GM19043 (cell line): ENCODE measurements around the gene BCL2.
"Not testable (repeated sequence)": the region's sequence is repeated elsewhere in the genome, so short reads cannot be mapped to it uniquely, and the experiment has no call there.

Experiments
- ATAC-seq: cut with Tn5 transposase; IDR thresholded peaks from one replicate; pipeline ENCODE4 v1.9.1; 2021; ENCODE audit warnings: low read depth; ENCODE audit not compliant: unreplicated experiment

The BCL2 gene

DNA sequence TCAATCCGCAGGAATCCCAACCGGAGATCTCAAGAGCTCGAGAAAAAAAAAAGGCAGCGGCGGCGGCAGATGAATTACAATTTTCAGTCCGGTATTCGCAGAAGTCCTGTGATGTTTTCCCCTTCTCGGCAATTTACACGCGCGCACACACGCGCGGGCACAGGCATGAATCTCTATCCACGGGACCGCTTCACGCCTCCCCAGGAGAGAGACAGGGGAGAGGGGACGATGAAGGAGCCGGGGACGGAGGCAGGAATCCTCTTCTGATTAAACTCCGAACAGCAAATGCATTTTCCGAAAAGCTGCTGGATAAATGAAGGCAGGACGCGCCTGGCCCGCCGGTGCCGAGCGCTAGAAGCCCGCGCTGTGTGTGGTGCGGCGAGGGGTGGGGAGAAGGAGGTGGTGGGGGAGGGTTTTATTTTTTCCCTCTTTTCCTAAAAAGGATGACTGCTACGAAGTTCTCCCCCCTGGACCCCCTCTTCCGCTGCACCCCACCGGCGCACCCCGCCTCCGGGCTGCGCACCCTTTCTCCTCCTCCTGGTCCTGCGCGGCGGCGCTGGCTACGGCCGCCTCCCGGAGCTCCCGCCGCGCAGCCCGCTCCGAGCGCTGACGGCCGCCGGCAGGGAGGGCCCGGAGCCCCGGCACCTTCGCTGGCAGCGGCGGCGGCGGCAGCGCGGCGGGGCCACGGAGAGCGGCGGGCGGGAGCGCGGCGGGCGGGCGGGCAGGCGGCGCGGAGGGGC, at the start of gene BCL2:
BCL2 (minus strand) TSS at position 387 of the 740 bp plus-strand sequence.
- ATAC-seq, result peak; percentile 2

- no peak for ATAC-seq
Measured at GRCh38 chr18:63368611-63369010, 49.0 kb upstream of the BCL2 start.

- peak; percentile 80 for ATAC-seq
Measured at GRCh38 chr18:63367053-63367953, 47.7 kb upstream of the BCL2 start, which contains the start of gene KDSR. KDSR (minus strand) TSS chr18:63367206; CDS start chr18:63367118, 88 bp downstream.

DNA sequence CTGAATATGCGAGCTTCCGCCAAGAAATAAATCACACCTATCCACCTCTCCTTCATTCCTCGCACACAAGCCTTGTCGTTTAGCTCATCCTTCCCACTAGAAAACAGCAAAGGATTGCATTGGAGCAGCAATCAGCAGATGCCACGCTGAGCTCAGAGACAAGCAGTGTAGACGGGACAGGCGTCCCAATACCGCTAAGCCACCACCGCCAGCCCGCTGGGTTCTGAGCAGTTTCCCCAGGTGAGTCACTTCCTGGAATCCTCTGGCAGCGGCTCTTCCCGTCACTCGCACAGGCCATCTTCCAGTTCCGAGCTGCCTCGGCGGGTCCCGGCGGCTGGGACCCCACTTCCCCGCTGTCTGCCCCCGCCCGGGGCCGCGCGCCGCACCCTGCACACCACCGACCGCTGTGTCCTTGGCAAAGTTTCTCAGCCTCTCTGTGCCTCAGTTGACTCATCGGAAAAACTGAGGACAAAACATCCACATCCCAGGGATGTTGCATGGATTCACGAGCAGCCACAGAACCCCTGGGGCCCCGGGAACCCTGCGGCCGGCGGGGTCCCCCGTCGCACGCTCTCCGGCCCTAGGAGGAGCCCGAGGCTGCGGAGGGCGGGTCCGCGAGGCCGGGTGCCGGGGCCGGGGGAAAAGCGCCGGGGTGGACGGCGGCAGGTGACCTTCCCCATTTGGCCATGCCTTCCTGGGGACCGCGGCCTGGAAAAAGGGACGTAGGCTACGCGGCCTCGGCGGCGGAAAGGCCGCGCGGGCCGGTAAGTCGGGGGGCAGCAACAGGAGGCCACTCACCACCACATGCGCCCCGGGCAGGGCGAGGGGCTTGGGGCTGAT, 46.9 kb upstream of the BCL2 start:
- ATAC-seq, result peak; percentile 28

DNA sequence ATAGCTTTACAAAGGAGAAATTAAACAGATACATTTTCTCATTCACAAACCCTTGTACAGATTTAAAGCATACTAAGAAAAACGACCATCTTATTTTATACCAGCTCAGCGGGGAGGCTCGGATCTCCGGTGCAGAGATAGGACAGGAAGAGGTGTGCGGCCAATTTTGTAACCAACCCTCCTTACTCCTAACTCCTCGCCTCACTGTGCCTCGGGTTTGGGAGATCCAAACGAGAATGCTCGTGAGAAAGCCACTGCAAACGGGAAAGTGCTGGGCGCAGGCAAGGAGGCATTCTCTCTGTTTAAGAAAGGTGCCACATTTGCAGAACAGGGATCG, 46.3 kb upstream of the BCL2 start:
- no peak for ATAC-seq

DNA sequence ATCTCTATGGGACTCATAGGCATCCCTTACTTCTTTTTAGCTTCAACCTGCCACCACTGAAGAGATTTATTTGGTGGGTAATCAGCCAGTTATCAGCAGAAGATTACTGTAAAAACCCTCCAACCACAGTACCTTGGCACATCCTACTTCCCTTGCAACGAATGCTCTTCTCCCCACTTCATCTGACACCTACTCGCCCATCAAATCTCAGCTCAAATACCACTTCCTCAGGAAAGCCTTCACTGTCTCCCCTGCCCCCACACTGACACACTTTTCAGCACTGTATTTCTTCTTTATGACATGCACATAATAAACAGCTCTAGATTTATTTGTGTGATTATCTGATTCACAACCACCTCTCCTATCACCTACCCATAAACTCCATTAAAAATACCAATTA, 44.4 kb upstream of the BCL2 start:
- no peak for ATAC-seq

GRCh38 chr18:63363420-63363819, 43.9 kb upstream of the BCL2 start:
- ATAC-seq, result not testable (repeated sequence)

GRCh38 chr18:63356272-63356896, 36.8 kb upstream of the BCL2 start:
- no peak for ATAC-seq

DNA sequence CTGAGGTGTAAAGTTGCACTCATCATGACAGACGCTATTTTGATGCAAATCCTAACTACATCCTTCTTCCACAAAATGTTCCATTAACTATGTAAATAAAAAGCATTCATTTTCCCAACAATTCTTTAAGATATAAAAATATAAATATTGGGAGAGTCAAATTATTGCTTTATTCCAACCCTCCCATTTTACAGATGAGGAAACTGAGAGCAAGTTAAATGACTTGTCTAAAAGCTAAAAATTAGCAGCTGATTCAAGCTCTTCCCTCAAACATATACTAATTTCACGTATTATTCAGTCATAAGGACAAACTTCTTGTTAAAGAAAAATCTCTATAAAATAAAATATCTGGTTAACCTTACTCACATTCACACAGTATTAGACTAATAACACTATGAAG, 30.7 kb upstream of the BCL2 start:
- no peak for ATAC-seq

DNA sequence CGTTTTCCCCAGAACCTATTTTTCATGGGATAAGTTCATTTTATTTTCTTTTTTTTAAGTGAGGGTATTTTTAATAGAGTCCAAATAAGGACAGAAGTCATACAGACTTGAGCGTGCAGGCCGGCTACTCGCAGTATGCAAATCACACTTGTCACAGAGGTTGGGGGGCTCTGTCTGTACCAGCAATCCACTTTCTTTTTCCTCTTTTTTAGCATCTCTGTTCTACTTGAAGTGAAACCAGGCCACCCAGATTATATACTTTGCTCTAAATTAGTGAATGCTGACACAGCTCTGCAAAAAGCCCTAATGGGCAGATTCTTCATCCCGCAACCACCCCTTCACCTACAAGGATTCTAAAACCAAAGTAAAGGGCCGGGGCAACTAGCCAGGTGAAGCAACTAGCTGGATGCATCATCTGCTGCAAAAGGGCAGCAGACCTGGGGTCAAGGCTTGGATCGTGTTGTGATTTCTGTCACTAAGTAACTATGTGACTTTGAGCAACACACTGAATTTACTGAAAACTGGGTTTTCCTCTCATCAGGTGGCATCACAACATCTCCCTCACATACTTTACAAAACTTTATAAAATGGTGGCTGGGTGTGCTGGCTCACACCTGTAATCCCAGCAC, 29.1 kb upstream of the BCL2 start:
- ATAC-seq, result no peak

DNA sequence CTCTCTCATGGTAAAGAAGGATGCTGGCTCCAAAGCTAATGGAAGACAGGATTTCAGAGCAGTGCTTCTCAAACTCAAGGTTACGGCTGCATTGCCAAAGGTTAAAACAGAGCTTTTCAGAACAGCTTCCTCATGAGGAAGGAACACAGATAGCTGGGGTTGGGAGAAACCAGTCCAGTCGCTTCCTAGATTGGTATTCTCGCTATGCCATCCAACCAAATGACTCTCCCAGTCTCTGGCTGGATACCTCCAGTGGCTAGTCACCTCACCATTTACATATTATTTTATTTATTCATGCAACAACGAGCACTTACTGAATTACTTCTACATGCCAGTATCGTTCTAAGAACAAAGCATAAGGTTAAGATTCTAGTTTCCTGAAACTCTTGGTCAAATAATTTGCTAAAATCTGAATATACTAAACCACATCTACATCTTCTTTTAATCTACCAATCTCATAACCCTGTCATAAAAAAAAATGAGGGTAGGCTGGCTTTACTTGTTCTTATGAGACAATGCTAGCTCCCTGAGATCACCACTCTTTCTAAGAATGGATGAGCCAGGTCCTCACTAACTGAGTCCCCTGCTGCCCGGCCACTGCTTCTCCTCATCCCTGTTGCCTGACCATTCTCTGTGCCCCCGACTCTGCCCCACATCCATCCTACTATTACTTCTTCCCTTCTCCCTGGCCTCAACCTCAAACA, 27.1 kb upstream of the BCL2 start:
- ATAC-seq, result no peak

- no peak for ATAC-seq
Measured at GRCh38 chr18:63346031-63346430, 26.5 kb upstream of the BCL2 start.

DNA sequence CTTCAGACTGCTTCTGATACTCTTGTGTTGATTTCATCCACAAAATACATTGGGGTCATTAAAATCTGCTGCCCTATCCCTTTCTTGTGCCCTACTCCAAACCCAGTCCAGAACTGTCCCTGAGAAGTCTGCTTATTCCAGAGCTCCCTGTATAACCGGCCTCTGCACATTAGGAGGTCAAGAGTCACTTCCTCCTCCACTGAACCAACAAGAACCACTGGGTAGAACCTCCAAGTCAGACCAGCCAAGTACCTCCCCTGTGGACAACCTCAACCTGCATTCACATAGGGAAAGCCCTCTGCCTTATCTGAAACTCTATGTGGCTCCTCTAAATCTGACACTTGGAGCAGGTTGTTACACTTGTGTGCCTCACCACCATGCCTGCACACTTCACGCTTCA, 25.3 kb upstream of the BCL2 start:
- ATAC-seq, result no peak

- ATAC-seq, result no peak
Measured at GRCh38 chr18:63344263-63344662, 24.7 kb upstream of the BCL2 start.

DNA sequence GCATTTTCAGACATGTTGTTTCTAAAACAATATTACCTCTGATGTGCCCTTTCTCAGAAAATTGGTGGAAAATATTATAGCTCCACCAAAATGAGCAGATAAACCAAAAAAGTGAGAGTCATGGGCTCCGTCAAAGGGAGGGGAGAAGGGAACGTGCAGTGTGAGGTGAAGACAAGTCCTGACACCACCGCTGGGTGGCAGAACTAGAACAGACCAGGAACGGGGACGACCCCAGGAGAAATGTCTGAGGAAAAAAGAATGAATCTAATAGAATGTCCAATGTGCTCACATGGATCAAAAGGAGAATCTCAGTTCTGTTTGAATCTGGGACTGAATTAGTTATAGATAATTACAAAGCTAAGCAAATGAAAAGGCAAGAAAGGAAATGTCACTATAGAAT, 22.6 kb upstream of the BCL2 start:
- no peak for ATAC-seq

DNA sequence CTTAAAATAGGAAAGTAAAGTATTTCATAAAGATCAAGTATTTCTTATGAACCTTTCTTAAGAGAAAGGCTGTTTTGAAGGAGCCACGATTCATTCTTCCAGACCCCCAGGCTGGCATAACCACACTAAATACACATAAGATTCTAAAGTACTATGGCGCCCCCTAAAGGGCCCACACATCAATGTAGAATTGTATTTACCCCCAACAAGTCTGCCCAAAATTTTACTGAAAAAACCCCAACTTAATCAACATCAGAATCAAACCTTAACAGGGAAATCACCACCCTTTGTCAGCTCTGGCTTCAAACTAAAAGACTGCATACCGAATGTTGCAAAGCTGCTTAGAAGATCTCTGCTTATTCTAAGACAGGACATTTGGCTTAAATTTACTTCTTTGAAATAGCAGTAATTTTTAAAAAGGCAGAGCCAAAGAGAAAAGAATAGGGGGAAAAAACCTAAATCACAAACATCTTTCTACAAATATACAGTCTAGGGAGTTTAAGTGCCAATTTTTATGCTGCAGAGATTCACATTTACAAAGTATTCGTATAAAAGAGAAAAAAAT, 20.4 kb upstream of the BCL2 start:
- no peak for ATAC-seq

- no peak for ATAC-seq
Measured at GRCh38 chr18:63336366-63337099, 17.0 kb upstream of the BCL2 start.

- no peak for ATAC-seq
Measured at GRCh38 chr18:63331105-63331504, 11.5 kb upstream of the BCL2 start.
